ENCODE results near the gene SEMA3B. TPM values are rescaled to one million over a fixed set of nuclear protein-coding genes. Genes with fewer than 3 reads are reported as not detected.
A peak's percentile ranks its signal among the peaks of the same experiment; 100 is the strongest.

The SEMA3B gene
- polyA plus RNA-seq, 1 donor (not counting 4 experiments of a cell fraction or from before 2014, with no cell fraction given) = 0.58 TPM

DNA sequence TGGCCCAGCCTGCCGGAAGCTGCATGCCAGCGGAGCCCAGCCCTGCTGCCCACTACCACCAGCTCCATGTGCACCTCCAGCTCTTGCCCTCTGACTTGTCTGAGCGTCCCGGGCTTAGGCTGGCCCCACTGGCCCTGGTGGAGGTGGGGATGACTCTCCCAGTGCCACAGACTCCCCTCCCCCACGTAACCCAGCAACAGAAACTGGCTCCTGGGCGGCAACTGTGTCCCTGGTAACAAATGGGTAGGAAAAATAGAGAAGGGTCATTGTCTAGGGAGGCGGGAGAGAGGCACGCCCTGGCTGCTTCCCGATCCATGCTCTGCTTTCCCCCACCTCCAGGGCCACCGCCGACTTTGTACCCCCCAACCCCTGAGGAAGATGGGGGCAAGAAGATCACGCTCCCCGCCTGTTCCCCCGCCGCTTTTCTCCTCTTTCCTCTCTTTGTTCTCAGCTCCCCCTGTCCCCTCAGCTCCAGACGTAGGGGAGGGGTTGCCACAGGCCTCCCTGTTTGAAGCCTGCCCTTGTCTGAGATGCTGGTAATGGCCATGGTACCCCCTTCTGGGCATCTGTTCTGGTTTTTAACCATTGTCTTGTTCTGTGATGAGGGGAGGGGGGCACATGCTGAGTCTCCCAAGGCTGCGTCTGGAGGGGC lies 10.8 kb upstream of the SEMA3B start:
- no peaks in the 10 kb centered on the region for H3K9me1 ChIP-seq (ENCODE audit: control insufficient read depth, extremely low read depth, insufficient read depth, low read length)
- no peaks in the 10 kb centered on the region for H3K27me3 ChIP-seq (ENCODE audit: control insufficient read depth, extremely low read depth, insufficient read depth, low read length)
- no peak overlapping the region for H3K4me3 ChIP-seq (ENCODE audit: control insufficient read depth in 2 of 3, extremely low read depth in 1 of 3, insufficient read depth in 2 of 3, low read depth in 1 of 3, low read length in 3 of 3)
- H3K9me3 ChIP-seq (ENCODE audit: control insufficient read depth, low read depth, low read length) = no peaks in the 10 kb centered on the region
- H4K20me1 ChIP-seq (ENCODE audit: control insufficient read depth, extremely low read depth, insufficient read depth, low read length) = no peaks in the 10 kb centered on the region
- dilution Hi-C loops (cut with MboI; ENCODE audit: extremely low pct_ligation_motif_present, low sequenced_read_pairs) = no loop called here
- H3K36me3 ChIP-seq (ENCODE audit: control insufficient read depth in 2 of 2, extremely low read depth in 1 of 2, insufficient read depth in 2 of 2, low read length in 2 of 2) = peaks cover 21 to 26% of the 10 kb centered on the region in 2 experiments
- DNase-seq (ENCODE audit: low read depth, low spot score) = no peak
- H3K4me2 ChIP-seq (ENCODE audit: control insufficient read depth, extremely low read depth, insufficient read depth, low read depth, low read length) = no peak overlapping the region
- no peak for TF ChIP-seq EZH2 (IDR thresholded peaks at IDR 0.05; ENCODE audit: low read length)
- TF ChIP-seq, protein P1, sequence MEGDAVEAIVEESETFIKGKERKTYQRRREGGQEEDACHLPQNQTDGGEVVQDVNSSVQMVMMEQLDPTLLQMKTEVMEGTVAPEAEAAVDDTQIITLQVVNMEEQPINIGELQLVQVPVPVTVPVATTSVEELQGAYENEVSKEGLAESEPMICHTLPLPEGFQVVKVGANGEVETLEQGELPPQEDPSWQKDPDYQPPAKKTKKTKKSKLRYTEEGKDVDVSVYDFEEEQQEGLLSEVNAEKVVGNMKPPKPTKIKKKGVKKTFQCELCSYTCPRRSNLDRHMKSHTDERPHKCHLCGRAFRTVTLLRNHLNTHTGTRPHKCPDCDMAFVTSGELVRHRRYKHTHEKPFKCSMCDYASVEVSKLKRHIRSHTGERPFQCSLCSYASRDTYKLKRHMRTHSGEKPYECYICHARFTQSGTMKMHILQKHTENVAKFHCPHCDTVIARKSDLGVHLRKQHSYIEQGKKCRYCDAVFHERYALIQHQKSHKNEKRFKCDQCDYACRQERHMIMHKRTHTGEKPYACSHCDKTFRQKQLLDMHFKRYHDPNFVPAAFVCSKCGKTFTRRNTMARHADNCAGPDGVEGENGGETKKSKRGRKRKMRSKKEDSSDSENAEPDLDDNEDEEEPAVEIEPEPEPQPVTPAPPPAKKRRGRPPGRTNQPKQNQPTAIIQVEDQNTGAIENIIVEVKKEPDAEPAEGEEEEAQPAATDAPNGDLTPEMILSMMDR (optimal IDR thresholded peaks at IDR 0.05 in 1 of 3, IDR thresholded peaks at IDR 0.05 in 1 of 3, conservative IDR thresholded peaks at IDR 0.05 in 1 of 3; ENCODE audit: extremely low read depth in 1 of 3, insufficient read depth in 2 of 3, low read length in 3 of 3) = no peak
- no peak for FAIRE-seq
- H2AFZ ChIP-seq (ENCODE audit: control insufficient read depth, low read length) = no peak overlapping the region
- no peak overlapping the region for H3K9ac ChIP-seq (ENCODE audit: control insufficient read depth, extremely low read depth, insufficient read depth, low read length)
- H3K27ac ChIP-seq (ENCODE audit: control insufficient read depth, insufficient read depth, low read length) = no peak overlapping the region
- peaks cover 4% of the 10 kb centered on the region for H3K79me2 ChIP-seq (ENCODE audit: control insufficient read depth, insufficient read depth, low read length)
- H3K4me1 ChIP-seq (ENCODE audit: control insufficient read depth, extremely low read depth, insufficient read depth, low read length) = peaks cover 30% of the 10 kb centered on the region

DNA sequence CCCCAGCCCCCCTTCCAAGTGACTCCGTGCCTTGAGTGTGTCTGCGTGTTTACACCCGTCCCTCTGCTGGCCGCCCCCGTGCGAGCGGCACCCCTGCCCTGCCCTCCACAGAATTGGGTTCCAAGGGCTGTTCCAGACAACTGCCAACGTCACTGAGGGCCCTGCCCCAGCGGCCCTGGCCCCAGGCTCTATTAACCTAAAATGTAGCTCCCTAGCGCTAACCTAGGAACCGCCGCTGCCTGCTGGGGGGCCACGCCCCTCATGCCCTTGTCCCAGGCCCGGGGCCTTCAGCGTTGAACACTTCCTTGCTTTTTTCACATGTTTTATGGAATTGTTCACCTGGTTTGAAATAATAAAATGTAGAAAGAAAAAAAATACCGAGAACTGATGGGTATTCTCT lies 10.0 kb upstream of the SEMA3B start:
- Histone ChIP-seq H3K4me1 (ENCODE audit: control insufficient read depth, extremely low read depth, insufficient read depth, low read length) (peaks cover 30% of the 10 kb centered on the region), H3K36me3 (ENCODE audit: control insufficient read depth in 2 of 2, extremely low read depth in 1 of 2, insufficient read depth in 2 of 2, low read length in 2 of 2) (peaks cover 19 to 20% of the 10 kb centered on the region in 2 experiments), H3K9me1 (ENCODE audit: control insufficient read depth, extremely low read depth, insufficient read depth, low read length) (no peaks in the 10 kb centered on the region), H3K27me3 (ENCODE audit: control insufficient read depth, extremely low read depth, insufficient read depth, low read length) (no peaks in the 10 kb centered on the region), H3K27ac (ENCODE audit: control insufficient read depth, insufficient read depth, low read length) (peak overlapping the region; percentile 20), H3K79me2 (ENCODE audit: control insufficient read depth, insufficient read depth, low read length) (no peaks in the 10 kb centered on the region), H3K9ac (ENCODE audit: control insufficient read depth, extremely low read depth, insufficient read depth, low read length) (no peak overlapping the region), H4K20me1 (ENCODE audit: control insufficient read depth, extremely low read depth, insufficient read depth, low read length) (no peaks in the 10 kb centered on the region), H3K4me2 (ENCODE audit: control insufficient read depth, extremely low read depth, insufficient read depth, low read depth, low read length) (no peak overlapping the region), H3K4me3 (ENCODE audit: control insufficient read depth in 2 of 3, extremely low read depth in 1 of 3, insufficient read depth in 2 of 3, low read depth in 1 of 3, low read length in 3 of 3) (no peak overlapping the region), H2AFZ (ENCODE audit: control insufficient read depth, low read length) (no peak overlapping the region), H3K9me3 (ENCODE audit: control insufficient read depth, low read depth, low read length) (no peaks in the 10 kb centered on the region)
- FAIRE-seq (no peak), DNase-seq (ENCODE audit: low read depth, low spot score) (no peak)
- no peak for TF ChIP-seq EZH2 (IDR thresholded peaks at IDR 0.05; ENCODE audit: low read length)
- TF ChIP-seq, protein P1 (optimal IDR thresholded peaks at IDR 0.05 in 1 of 3, IDR thresholded peaks at IDR 0.05 in 1 of 3, conservative IDR thresholded peaks at IDR 0.05 in 1 of 3; ENCODE audit: extremely low read depth in 1 of 3, insufficient read depth in 2 of 3, low read length in 3 of 3) = no peak
- dilution Hi-C loops (cut with MboI; ENCODE audit: extremely low pct_ligation_motif_present, low sequenced_read_pairs) = no loop called here

Data from keratinocyte (primary cell).